Loucy (cell line): ENCODE results near the gene CAPN3.

ENCODE experiments used
- EZH2phosphoT487 ChIP-seq: fragments of 200-600 bp; IDR thresholded peaks from 2 replicates; pipeline ENCODE4 v1.6.1; 2018; ENCODE audit warnings: antibody characterized with exemption, mild to moderate bottlenecking, moderate library complexity, borderline replicate concordance
- TF ChIP-seq, protein P1 (sequence below): fragments of 200-600 bp; sonication (generic); conservative IDR thresholded peaks from 2 replicates; pipeline ENCODE4 v1.5.1; 2014; ENCODE audit warnings: mild to moderate bottlenecking, antibody characterized with exemption, low read length

DNA sequence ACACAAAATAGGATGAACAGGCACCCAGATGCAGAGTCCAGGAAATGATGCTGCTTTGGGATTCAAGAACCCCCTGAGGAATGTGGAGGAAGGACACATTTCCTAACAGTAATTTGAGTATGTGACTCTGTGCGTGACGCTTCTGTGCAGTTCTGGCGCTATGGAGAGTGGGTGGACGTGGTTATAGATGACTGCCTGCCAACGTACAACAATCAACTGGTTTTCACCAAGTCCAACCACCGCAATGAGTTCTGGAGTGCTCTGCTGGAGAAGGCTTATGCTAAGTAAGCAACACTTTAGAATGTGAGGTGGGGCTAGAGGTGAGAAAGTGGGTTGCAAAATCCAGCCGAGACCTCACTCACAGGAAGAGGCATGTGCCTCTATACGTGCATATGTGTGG is 28.3 kb downstream of the CAPN3 start:
- TF ChIP-seq, protein P1, sequence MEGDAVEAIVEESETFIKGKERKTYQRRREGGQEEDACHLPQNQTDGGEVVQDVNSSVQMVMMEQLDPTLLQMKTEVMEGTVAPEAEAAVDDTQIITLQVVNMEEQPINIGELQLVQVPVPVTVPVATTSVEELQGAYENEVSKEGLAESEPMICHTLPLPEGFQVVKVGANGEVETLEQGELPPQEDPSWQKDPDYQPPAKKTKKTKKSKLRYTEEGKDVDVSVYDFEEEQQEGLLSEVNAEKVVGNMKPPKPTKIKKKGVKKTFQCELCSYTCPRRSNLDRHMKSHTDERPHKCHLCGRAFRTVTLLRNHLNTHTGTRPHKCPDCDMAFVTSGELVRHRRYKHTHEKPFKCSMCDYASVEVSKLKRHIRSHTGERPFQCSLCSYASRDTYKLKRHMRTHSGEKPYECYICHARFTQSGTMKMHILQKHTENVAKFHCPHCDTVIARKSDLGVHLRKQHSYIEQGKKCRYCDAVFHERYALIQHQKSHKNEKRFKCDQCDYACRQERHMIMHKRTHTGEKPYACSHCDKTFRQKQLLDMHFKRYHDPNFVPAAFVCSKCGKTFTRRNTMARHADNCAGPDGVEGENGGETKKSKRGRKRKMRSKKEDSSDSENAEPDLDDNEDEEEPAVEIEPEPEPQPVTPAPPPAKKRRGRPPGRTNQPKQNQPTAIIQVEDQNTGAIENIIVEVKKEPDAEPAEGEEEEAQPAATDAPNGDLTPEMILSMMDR: no peak
- TF ChIP-seq EZH2phosphoT487: no peak
